Pulmonary artery endothelial cell (primary cell): Measurements from ENCODE around the gene B4GALT3. TPM values are rescaled to one million over a fixed set of nuclear protein-coding genes. Genes with fewer than 3 reads are reported as not detected.

Experiments used
- DNase-seq: peaks from one replicate; pipeline ENCODE4 v3.0.0-alpha.2; 2011; ENCODE audit warnings: low read depth, low spot score
- total RNA-seq: library from RNA; depleted of rRNA; stranded (reverse); fragments of >200 nt; gene quantifications from 2 replicates; pipeline ENCODE4 v1.2.3, GENCODE V29; 2014

B4GALT3 gene
- total RNA-seq, 1 donor from 2014 or later = 24.7 TPM

GRCh38 chr1:161188381-161188780, 11.1 kb upstream of the B4GALT3 start:
- no peak for DNase-seq

- no peak for DNase-seq
Measured at GRCh38 chr1:161187311-161187710, 10.0 kb upstream of the B4GALT3 start.

- DNase-seq = no peak
Measured at GRCh38 chr1:161185732-161186311, 8.5 kb upstream of the B4GALT3 start.

GRCh38 chr1:161185282-161185682, 8.0 kb upstream of the B4GALT3 start:
- peak; percentile 90 for DNase-seq

- DNase-seq = no peak
Measured at GRCh38 chr1:161182214-161182613, 4.9 kb upstream of the B4GALT3 start.

- no peak for DNase-seq
Measured at GRCh38 chr1:161180639-161181038, 3.3 kb upstream of the B4GALT3 start.

- no peak for DNase-seq
Measured at GRCh38 chr1:161179698-161180097, 2.4 kb upstream of the B4GALT3 start.

- no peak for DNase-seq
Measured at GRCh38 chr1:161177936-161178244, 583 bp upstream of the B4GALT3 start.

- DNase-seq = no peak
Measured at GRCh38 chr1:161176468-161177111, 717 bp downstream of the B4GALT3 start.

GRCh38 chr1:161175771-161176453, 1.4 kb downstream of the B4GALT3 start:
- DNase-seq = no peak

- no peak for DNase-seq
Measured at GRCh38 chr1:161174911-161175310, 2.4 kb downstream of the B4GALT3 start.

- no peak for DNase-seq
Measured at GRCh38 chr1:161173711-161174110, 3.6 kb downstream of the B4GALT3 start.

- no peak for DNase-seq
Measured at GRCh38 chr1:161172776-161173376, 4.4 kb downstream of the B4GALT3 start.

GRCh38 chr1:161172349-161172748, 5.0 kb downstream of the B4GALT3 start:
- no peak for DNase-seq

GRCh38 chr1:161171696-161172095, 5.6 kb downstream of the B4GALT3 start:
- DNase-seq = no peak

GRCh38 chr1:161171191-161171590, 6.1 kb downstream of the B4GALT3 start:
- no peak for DNase-seq

- no peak for DNase-seq
Measured at GRCh38 chr1:161168906-161169305, 8.4 kb downstream of the B4GALT3 start.

GRCh38 chr1:161166669-161167548, 10.4 kb downstream of the B4GALT3 start:
- no peak for DNase-seq

GRCh38 chr1:161165742-161166668, 11.3 kb downstream of the B4GALT3 start, which contains the start of gene PPOX:
PPOX (plus strand) TSS chr1:161166426; CDS start chr1:161166848, 422 bp downstream.
- DNase-seq = peak; percentile 96

- no peak for DNase-seq
Measured at GRCh38 chr1:161164901-161165610, 12.3 kb downstream of the B4GALT3 start.
